ENCODE results near the gene PRUNE2.

- TF ChIP-seq CTCF (IDR thresholded peaks at IDR 0.05) (no peak), POLR2AphosphoS5 (IDR thresholded peaks at IDR 0.05) (no peak), POLR2A (IDR thresholded peaks at IDR 0.05) (no peak)
Observed at GRCh38 chr9:76758476-76758875, 147.4 kb downstream of the PRUNE2 start.

Measured in breast epithelium (tissue), 3 donors.